MM.1S (cell line): Measurements from ENCODE around the gene RPS13.

Experiments
- CTCF ChIP-seq: fragments of 300-600 bp; sonication (generic); IDR thresholded peaks from 2 replicates; pipeline ENCODE4 v1.5.1; 2016; ENCODE audit warnings: antibody characterized with exemption, low read length, mixed read lengths
- EZH2 ChIP-seq: fragments of 300-600 bp; sonication (generic); optimal IDR thresholded peaks from 2 replicates; pipeline ENCODE3; 2017; ENCODE audit warnings: low read depth, mild to moderate bottlenecking, antibody characterized with exemption, low read length, mixed read lengths

- TF ChIP-seq CTCF, result no peak
- no peak for TF ChIP-seq EZH2
Observed at GRCh38 chr11:17077520-17078401, at the start of gene RPS13.
